BLaER1 treated with 17β-estradiol and CSF1 and Interleukin-3, amounts not matched to agents 10 nM and 100 nM (cell line): Measurements from ENCODE around the gene PXMP2.
"Not testable (repeated sequence)": the region's sequence is repeated elsewhere in the genome, so short reads cannot be mapped to it uniquely, and the experiment has no call there.

Source experiments
- H3K27ac ChIP-seq, 11 experiments: shearing (Covaris generic); formaldehyde crosslinking; 2 replicates each; pipeline ENCODE4 v1.8.1; 2022
- H3K27me3 ChIP-seq, 11 experiments: shearing (Covaris generic); formaldehyde crosslinking; 2 replicates each; pipeline ENCODE4 v1.8.1; 2022
- H3K36me3 ChIP-seq, 11 experiments: shearing (Covaris generic); formaldehyde crosslinking; 2 replicates each; pipeline ENCODE4 v1.8.1; 2022
- H3K4me1 ChIP-seq, 10 experiments: shearing (Covaris generic); formaldehyde crosslinking; 2 replicates each; pipeline ENCODE4 v1.8.1; 2022
- H3K4me2 ChIP-seq, 11 experiments: shearing (Covaris generic); formaldehyde crosslinking; 2 replicates each; pipeline ENCODE4 v1.8.1; 2022
- H3K4me3 ChIP-seq, 10 experiments: shearing (Covaris generic); formaldehyde crosslinking; 2 replicates each; pipeline ENCODE4 v1.8.1; 2022
- H3K9ac ChIP-seq, 11 experiments: shearing (Covaris generic); formaldehyde crosslinking; 2 replicates each; pipeline ENCODE4 v1.8.1; 2022
- H3K9me3 ChIP-seq, 11 experiments: shearing (Covaris generic); formaldehyde crosslinking; replicated peaks in 1 of 11; 2 replicates each; pipeline ENCODE4 v1.8.1; 2022
- H4K20me1 ChIP-seq, 11 experiments: shearing (Covaris generic); formaldehyde crosslinking; 2 replicates each; pipeline ENCODE4 v1.8.1; 2022
- Cebpa-rat ChIP-seq, 11 experiments: shearing (Covaris generic); IDR thresholded peaks; 2 replicates each; pipeline ENCODE4 v1.8.1; 2022

Gene PXMP2

GRCh38 chr12:132673288-132674179 lies 13.9 kb upstream of the PXMP2 start:
- Histone ChIP-seq H3K27me3 (no peaks in the 10 kb centered on the region), H3K4me1 (peaks cover 0 to 33% (median 20%) of the 10 kb centered on the region in 10 experiments; a peak in 15 of 20 replicates), H3K27ac (0 out of 22 replicates have a peak overlapping the region, but pooled peaks of 1 of the 11 experiments have one; percentile 28), H3K4me3 (no peak overlapping the region), H3K36me3 (peaks cover 89 to 100% (median 96%) of the 10 kb centered on the region in 11 experiments), H4K20me1 (peaks cover 0 to 46% (median 27%) of the 10 kb centered on the region in 11 experiments; a peak in 13 of 22 replicates), H3K4me2 (peak overlapping the region in 6 of 11 experiments; percentile 16 to 48 (median 23); a peak in 8 of 22 replicates), H3K9ac (peak overlapping the region in 5 of 11 experiments; percentile 10 to 38 (median 25); a peak in 5 of 22 replicates), H3K9me3 (no peaks in the 10 kb centered on the region)
- no peak for TF ChIP-seq Cebpa-rat (IDR thresholded peaks at IDR 0.05)

- Histone ChIP-seq H3K4me3 (no peak overlapping the region), H3K4me2 (0 out of 22 replicates have a peak overlapping the region, but pooled peaks of 1 of the 11 experiments have one; percentile 8), H3K27ac (no peak overlapping the region), H3K9me3 (no peaks in the 10 kb centered on the region), H4K20me1 (peaks cover 0 to 56% (median 36%) of the 10 kb centered on the region in 11 experiments; a peak in 14 of 22 replicates), H3K9ac (peak overlapping the region in 2 of 11 experiments; percentile 5 to 38; a peak in 1 of 22 replicates), H3K27me3 (no peaks in the 10 kb centered on the region), H3K4me1 (peaks cover 0 to 28% (median 20%) of the 10 kb centered on the region in 10 experiments; a peak in 15 of 20 replicates), H3K36me3 (peaks cover 90 to 100% (median 96%) of the 10 kb centered on the region in 11 experiments)
- no peak for TF ChIP-seq Cebpa-rat (IDR thresholded peaks at IDR 0.05)
Observed at GRCh38 chr12:132674561-132674960, 12.8 kb upstream of the PXMP2 start.

DNA sequence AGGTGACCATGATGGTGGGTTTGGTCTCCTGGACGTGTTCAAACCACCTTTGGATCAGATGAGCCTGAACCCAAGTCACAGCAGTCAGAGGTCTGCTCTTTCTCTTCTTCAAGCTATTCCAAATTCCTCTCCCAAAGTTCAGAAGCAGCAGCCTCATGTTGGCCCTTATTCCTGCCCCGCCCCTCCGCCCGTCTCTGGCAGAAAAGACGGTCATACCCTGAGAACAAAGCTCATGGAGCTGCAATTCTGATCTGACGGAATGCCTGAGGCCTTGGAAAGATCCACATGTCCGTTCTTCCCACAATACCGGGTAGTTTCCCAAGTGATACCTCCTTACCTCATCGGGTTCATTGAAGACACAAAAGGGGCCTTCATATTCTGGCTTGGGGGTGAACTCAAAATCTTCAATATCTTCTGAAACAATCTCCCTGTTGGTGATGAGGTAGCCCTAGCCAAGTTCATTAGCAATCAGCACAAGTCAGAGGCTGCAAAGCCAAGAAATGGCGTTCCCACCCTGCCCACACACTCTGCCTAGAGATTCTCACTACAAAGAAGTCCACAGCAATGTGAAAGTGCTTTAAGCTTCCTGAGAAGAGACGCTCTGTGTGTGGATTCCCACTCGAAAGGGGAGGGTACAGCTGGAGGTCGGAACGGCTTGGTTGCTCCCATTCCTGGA lies 11.5 kb upstream of the PXMP2 start:
- H3K27ac ChIP-seq, result no peak overlapping the region
- peaks cover 91 to 100% (median 98%) of the 10 kb centered on the region in 11 experiments for H3K36me3 ChIP-seq
- H3K4me1 ChIP-seq, result peaks cover 0 to 28% (median 20%) of the 10 kb centered on the region in 10 experiments; a peak in 15 of 20 replicates
- H3K27me3 ChIP-seq, result no peaks in the 10 kb centered on the region
- no peaks in the 10 kb centered on the region for H3K9me3 ChIP-seq
- no peak overlapping the region for H3K9ac ChIP-seq
- no peak for TF ChIP-seq Cebpa-rat (IDR thresholded peaks at IDR 0.05)
- no peak overlapping the region for H3K4me2 ChIP-seq
- peaks cover 0 to 69% (median 49%) of the 10 kb centered on the region in 11 experiments; a peak in 16 of 22 replicates for H4K20me1 ChIP-seq
- H3K4me3 ChIP-seq, result no peak overlapping the region

- peaks cover 78 to 100% (median 97%) of the 10 kb centered on the region in 11 experiments for H3K36me3 ChIP-seq
- H3K4me2 ChIP-seq, result no peak overlapping the region
- no peak overlapping the region for H3K27ac ChIP-seq
- no peak overlapping the region for H3K9ac ChIP-seq
- no peaks in the 10 kb centered on the region for H3K27me3 ChIP-seq
- H3K9me3 ChIP-seq, result peaks cover 0 to 6% (median 2%) of the 10 kb centered on the region in 11 experiments; a peak in 8 of 22 replicates
- peaks cover 0 to 69% (median 60%) of the 10 kb centered on the region in 11 experiments; a peak in 16 of 22 replicates for H4K20me1 ChIP-seq
- peaks cover 0 to 21% (median 16%) of the 10 kb centered on the region in 10 experiments; a peak in 14 of 20 replicates for H3K4me1 ChIP-seq
- no peak for TF ChIP-seq Cebpa-rat (IDR thresholded peaks at IDR 0.05)
- H3K4me3 ChIP-seq, result no peak overlapping the region
Observed at GRCh38 chr12:132677492-132677891, 9.9 kb upstream of the PXMP2 start.

GRCh38 chr12:132685400-132685799 lies 2.0 kb upstream of the PXMP2 start:
- Histone ChIP-seq H3K27ac (peak overlapping the region in 1 of 11 experiments; percentile 94; a peak in 2 of 22 replicates), H3K4me2 (peak overlapping the region; percentile 74 to 96 (median 87)), H3K36me3 (peaks cover 3 to 51% (median 28%) of the 10 kb centered on the region in 11 experiments; a peak in 19 of 22 replicates), H3K27me3 (no peaks in the 10 kb centered on the region), H3K9me3 (peaks cover 0 to 30% (median 15%) of the 10 kb centered on the region in 11 experiments; a peak in 11 of 22 replicates), H3K4me3 (peak overlapping the region in 8 of 10 experiments; percentile 91 to 100 (median 98); a peak in 16 of 20 replicates), H4K20me1 (peaks cover 0 to 52% (median 35%) of the 10 kb centered on the region in 11 experiments; a peak in 14 of 22 replicates), H3K4me1 (peaks cover 14 to 42% (median 35%) of the 10 kb centered on the region in 10 experiments), H3K9ac (peak overlapping the region in 10 of 11 experiments; percentile 91 to 98 (median 98); a peak in 20 of 22 replicates)
- no peak for TF ChIP-seq Cebpa-rat (IDR thresholded peaks at IDR 0.05)

DNA sequence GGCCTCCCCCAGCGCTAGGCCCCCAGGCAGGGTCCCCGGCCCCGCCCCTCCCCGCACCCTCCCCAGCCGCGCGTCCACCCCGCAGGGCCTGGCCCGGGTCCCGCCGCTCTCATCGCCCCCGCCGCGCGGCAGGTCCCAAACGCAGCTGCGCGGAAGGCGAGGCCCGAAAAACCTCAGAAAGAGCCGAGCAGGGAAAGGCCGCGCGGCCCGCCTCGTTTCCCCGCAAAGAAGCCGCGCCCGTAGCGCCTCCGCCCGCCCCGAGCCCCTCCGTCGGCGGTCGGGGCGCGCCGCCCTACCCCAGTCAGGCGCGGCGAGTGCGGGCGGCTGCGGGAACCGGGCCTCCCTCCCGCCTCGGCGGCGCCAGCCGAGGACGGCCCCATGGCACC lies 569 bp upstream of the PXMP2 start:
- H3K27me3 ChIP-seq, result no peaks in the 10 kb centered on the region
- no peak for TF ChIP-seq Cebpa-rat (IDR thresholded peaks at IDR 0.05)
- H3K36me3 ChIP-seq, result peaks cover 0 to 51% (median 27%) of the 10 kb centered on the region in 11 experiments; a peak in 12 of 22 replicates
- H4K20me1 ChIP-seq, result peaks cover 0 to 38% (median 21%) of the 10 kb centered on the region in 11 experiments; a peak in 11 of 22 replicates
- H3K9ac ChIP-seq, result peak overlapping the region; percentile 91 to 98 (median 98)
- H3K4me3 ChIP-seq, result peak overlapping the region; percentile 91 to 100 (median 98)
- H3K4me2 ChIP-seq, result peak overlapping the region; percentile 74 to 96 (median 87)
- peaks cover 14 to 42% (median 35%) of the 10 kb centered on the region in 10 experiments for H3K4me1 ChIP-seq
- peak overlapping the region; percentile 46 to 97 (median 94); a peak in 21 of 22 replicates for H3K27ac ChIP-seq
- H3K9me3 ChIP-seq, result peaks cover 0 to 30% (median 15%) of the 10 kb centered on the region in 11 experiments; a peak in 11 of 22 replicates

GRCh38 chr12:132689227-132689626 lies 1.8 kb downstream of the PXMP2 start:
- Histone ChIP-seq H3K4me2 (peak overlapping the region; percentile 47 to 71 (median 59); a peak in 20 of 22 replicates), H4K20me1 (peaks cover 0 to 23% (median 15%) of the 10 kb centered on the region in 11 experiments; a peak in 11 of 22 replicates), H3K4me1 (peaks cover 14 to 28% (median 24%) of the 10 kb centered on the region in 10 experiments), H3K27me3 (no peaks in the 10 kb centered on the region), H3K9me3 (peaks cover 0 to 16% (median 4%) of the 10 kb centered on the region in 11 experiments; a peak in 8 of 22 replicates), H3K27ac (no peak overlapping the region), H3K36me3 (peaks cover 0 to 41% (median 19%) of the 10 kb centered on the region in 11 experiments; a peak in 12 of 22 replicates), H3K9ac (peak overlapping the region in 8 of 11 experiments; percentile 26 to 63 (median 50); a peak in 14 of 22 replicates), H3K4me3 (peak overlapping the region in 5 of 10 experiments; percentile 27 to 40 (median 34); a peak in 5 of 20 replicates)
- no peak for TF ChIP-seq Cebpa-rat (IDR thresholded peaks at IDR 0.05)

- peaks cover 12 to 27% (median 22%) of the 10 kb centered on the region in 10 experiments for H3K4me1 ChIP-seq
- no peaks in the 10 kb centered on the region for H3K27me3 ChIP-seq
- H3K4me2 ChIP-seq, result peak overlapping the region in 3 of 11 experiments; percentile 67 to 71 (median 70); a peak in 3 of 22 replicates
- H3K27ac ChIP-seq, result no peak overlapping the region
- H4K20me1 ChIP-seq, result peaks cover 0 to 23% (median 15%) of the 10 kb centered on the region in 11 experiments; a peak in 11 of 22 replicates
- no peak for TF ChIP-seq Cebpa-rat (IDR thresholded peaks at IDR 0.05)
- peak overlapping the region in 4 of 11 experiments; percentile 43 to 63 (median 62); a peak in 4 of 22 replicates for H3K9ac ChIP-seq
- no peak overlapping the region for H3K4me3 ChIP-seq
- peaks cover 0 to 46% (median 22%) of the 10 kb centered on the region in 11 experiments; a peak in 15 of 22 replicates for H3K36me3 ChIP-seq
- peaks cover 0 to 19% (median 4%) of the 10 kb centered on the region in 11 experiments; a peak in 9 of 22 replicates for H3K9me3 ChIP-seq
Observed at GRCh38 chr12:132690112-132690511, 2.7 kb downstream of the PXMP2 start.

DNA sequence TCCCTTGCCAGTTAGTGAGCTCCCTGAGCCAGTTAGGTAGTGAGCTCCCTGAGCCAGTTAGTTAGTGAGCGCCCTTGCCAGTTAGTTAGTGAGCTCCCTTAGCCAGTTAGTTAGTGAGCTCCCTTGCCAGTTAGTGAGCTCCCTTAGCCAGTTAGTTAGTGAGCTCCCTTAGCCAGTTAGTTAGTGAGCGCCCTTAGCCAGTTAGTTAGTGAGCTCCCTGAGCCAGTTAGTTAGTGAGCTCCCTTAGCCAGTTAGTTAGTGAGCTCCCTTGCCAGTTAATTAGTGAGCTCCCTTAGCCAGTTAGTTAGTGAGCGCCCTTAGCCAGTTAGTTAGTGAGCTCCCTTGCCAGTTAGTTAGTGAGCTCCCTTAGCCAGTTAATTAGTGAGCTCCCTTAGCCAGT lies 4.6 kb downstream of the PXMP2 start:
- H3K4me2 ChIP-seq, H3K4me3 ChIP-seq, H3K9ac ChIP-seq, H3K9me3 ChIP-seq, H3K27ac ChIP-seq, H3K27me3 ChIP-seq: not testable (repeated sequence)
- Histone ChIP-seq H3K4me1 (peaks cover 0 to 12% (median 9%) of the 10 kb centered on the region in 10 experiments; a peak in 15 of 20 replicates), H4K20me1 (peaks cover 0 to 12% (median 7%) of the 10 kb centered on the region in 11 experiments; a peak in 11 of 22 replicates), H3K36me3 (peaks cover 12 to 56% (median 41%) of the 10 kb centered on the region in 11 experiments; a peak in 20 of 22 replicates)

- H3K4me1 ChIP-seq, result peaks cover 0 to 24% (median 5%) of the 10 kb centered on the region in 10 experiments; a peak in 14 of 20 replicates
- not testable (repeated sequence) for H4K20me1 ChIP-seq, H3K9ac ChIP-seq, H3K4me3 ChIP-seq, H3K4me2 ChIP-seq, H3K27ac ChIP-seq, H3K9me3 ChIP-seq, H3K27me3 ChIP-seq
- H3K36me3 ChIP-seq, result peaks cover 12 to 80% (median 69%) of the 10 kb centered on the region in 11 experiments; a peak in 20 of 22 replicates
Observed at GRCh38 chr12:132694888-132695287, 7.5 kb downstream of the PXMP2 start.
